A204.1 (cell line): ENCODE measurements around the gene LAD1.

Experiments
- FAIRE-seq: peaks from 2 replicates; lab custom pipeline; 2012; peaks lifted over from hg19 to GRCh38; lab: Jason Lieb, UNC

LAD1 gene

DNA sequence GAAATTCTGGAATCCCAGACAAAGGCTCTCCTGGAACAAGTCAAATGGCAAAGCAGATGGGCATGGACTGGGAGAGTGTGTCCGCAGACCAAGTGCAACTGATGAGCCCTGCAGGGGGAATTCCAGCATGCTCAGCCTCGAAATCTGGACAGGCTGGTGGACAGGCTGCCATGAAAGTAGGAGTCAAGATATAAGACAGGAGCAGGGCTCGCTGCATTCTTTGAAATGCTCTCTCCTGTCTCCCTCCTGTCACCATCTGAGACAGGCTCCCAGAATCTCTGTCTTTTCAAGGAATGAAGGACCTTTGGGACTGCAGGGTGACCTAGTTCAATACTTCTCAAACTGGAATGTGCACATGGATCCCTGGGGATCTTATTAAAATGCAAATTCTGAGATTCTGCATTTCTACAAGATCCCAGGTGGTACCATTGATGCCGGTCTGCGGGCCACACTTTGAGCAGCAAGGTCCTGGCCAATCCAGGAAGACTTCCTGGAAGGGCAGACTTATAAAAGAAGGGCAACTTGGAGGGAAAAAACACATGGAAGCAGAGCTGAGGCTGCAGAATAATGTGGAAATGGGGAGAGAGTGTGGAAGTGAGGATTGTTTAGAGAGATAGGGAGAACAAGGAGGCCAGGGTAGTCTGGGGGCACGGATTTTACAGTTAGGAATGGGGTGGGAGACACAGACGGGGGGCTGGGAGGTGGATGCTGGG lies 51.5 kb downstream of the LAD1 start:
- FAIRE-seq = no peak

DNA sequence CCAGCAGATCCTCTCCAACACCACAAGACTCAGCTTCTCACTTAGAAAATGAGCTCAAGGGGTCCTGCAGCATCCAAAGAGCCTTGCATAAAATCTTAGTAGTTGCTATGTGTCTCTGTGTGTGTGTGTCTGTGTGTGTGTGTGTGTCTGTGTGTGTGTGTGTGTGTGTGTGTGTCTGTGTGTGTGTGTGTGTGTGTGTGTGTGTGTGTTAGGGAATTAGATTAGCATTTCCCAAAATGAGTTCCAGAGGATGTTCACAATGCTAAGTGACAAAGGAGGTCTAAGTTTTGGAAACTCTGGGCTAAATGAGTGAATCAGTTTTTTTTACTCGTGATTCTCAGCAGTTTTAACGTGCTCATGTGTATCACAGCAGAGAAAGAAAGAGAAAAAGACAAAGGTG lies 52.1 kb downstream of the LAD1 start:
- FAIRE-seq = no peak

GRCh38 chr1:201346337-201346939 lies 52.7 kb downstream of the LAD1 start:
- no peak for FAIRE-seq

- FAIRE-seq = no peak
These were observed 54.1 kb downstream of the LAD1 start for GRCh38 chr1:201345081-201345355.

DNA sequence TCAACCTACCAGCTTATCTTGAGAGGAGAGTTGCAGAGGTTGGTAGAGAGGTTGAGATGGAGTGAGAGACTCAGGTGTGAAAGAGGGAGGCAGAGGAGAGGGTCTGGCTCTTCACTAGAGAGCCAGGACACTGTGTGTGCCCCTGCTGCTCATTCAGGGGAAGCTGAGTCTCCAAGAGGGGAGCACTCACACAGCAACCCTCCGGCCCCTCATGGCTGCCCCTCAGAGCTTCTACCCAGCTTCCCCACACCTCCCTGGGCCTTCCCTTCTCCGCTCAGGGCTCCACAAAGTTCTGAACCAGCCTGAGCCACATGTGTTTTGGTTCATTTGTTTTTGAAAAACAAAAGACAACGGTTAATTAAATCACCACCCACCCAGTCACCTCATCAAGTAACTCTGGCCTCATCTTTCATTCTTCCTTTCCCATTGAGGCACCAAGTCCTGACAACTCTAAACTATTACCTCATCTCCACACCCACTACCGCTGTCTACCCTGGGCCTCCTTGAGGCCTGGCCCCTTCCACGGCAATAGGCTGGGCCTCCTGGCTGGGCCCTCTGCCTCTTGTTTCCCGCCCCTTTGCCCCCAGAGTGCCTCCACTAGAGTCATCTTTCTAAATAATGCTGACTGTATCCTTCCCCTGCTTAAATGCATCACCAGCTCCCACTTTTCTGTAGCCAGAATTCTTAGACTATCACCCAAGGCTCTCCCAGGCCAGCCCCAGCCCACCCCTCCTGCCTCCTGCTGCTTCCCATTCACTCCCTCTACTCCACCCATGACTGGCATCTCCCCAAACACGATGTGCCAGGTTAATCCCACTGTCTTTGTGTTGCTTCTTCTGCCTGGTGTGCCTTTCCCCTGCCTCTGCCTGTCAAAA lies 54.7 kb downstream of the LAD1 start:
- FAIRE-seq = no peak

DNA sequence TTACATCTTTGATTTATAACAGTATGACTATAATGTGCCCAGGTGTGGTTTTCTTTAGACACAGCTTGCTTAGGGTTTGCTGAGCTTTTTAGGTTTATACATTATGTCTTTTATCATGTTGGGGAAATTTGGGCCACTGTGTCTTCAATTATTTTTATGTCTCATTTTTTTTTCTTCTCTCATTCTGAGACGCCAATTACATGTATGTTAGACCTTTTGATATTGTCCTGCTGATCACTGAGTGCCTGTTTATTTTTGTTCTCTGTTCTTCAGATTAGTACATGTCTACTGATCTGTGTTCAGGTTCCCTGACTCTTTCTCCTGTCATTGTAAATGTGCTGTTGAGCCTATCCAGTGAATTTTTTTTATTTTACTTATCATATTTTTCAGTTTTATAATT lies 57.7 kb downstream of the LAD1 start:
- no peak for FAIRE-seq

DNA sequence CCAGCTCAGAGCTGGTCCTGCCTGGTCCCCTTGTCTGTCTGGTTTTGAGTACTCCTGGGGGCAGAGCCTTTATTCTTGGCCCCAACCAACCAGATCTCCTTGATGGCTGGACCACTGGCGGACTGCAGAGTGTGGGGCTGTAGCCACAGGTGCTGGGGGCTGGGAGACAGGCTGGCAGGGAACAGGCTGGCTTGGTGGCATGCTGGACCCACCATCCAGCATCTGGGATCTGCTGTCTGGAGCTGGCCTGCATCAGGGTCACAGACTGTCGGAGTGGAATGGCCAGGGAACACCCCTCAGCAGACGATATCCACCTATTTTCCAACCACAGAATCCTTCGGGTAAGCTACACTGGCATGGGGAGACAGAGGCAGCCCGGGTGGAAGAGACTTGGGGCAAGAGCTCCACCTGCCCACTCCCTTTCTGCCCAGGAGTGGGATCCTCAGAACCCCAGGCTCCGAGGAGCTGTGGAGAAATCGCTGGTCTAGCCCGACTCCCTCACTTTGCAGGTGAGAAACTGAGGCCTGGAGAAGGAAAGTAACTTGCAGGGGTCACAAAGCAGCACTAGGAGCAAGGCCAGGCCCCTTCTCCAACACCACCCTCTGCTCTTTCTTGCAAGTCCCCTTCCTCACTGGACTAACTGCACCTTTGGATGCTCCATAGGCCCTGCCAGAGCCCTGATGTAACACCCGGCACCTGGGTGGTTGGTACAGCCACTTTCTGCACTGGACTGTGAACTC lies 62.2 kb downstream of the LAD1 start:
- no peak for FAIRE-seq

- FAIRE-seq = no peak
These were observed 63.2 kb downstream of the LAD1 start for GRCh38 chr1:201335901-201336300.

- FAIRE-seq = no peak
These were observed 63.8 kb downstream of the LAD1 start for GRCh38 chr1:201335174-201335870.

DNA sequence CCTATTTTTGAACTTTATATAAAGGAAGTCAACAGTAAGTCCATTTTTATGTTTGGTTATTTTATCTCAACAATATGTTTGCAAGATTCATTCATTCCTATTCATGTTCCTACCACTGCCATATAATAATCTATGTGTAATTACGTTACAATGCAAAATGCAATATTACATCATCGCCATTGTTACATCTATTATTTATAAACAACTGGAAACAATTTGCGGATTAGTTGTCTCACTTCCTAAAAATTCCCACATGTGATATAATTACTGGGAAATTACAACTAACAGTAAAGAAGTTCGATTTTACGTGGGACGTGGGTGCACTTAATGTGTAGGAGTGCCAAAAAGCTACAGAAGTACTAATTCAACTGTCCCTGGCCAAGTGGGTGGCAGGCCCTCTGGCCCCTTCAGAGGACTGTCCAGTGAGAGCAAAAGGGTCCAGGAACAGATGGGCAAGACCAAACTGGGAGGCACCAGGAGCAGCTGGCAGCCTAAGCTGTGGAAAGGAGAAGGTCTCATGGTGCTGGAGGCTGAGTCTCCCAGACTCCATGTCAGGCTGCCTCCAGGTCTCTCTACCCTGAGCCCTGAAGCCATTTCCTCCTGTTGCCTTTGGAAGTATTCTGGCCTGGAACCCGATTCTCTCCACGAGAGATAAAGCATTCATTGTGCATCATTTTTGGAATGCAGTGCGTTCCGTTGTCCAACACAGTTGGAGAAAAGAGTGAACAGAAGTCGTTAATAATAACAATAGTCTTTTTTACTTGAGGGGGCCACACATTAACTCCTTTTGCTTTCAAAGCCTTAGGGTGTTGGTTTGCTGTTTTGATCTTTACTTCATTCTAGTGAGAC lies 64.6 kb downstream of the LAD1 start:
- FAIRE-seq = no peak

- no peak for FAIRE-seq
These were observed 66.3 kb downstream of the LAD1 start for GRCh38 chr1:201332616-201333335.

DNA sequence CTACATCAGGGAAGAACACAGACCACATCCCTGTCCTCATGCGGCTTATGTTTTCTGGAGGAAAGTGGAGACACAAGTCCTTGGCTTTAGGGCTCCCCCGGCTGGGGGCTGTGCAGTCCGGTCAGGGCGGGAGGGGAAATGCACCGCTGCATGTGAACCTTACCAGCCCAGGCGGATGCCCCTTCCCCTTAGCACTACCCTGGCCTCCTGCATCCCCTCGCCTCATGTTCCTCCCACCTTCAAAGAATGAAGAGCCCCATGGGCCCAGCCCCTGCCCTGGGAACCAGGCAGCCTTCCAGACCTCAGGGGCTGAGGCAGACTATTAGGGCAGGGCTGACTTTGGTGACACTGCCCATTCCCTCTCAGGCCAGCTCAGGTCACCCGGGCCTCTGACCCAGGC lies 67.1 kb downstream of the LAD1 start:
- FAIRE-seq = no peak

- no peak for FAIRE-seq
These were observed 68.0 kb downstream of the LAD1 start for GRCh38 chr1:201331166-201331565.
